Spleen (tissue), 7 donors: Measurements from ENCODE around the gene FARP1.

Source experiments
- POLR2A ChIP-seq, 3 donors: fragments of 450-650 bp; IDR thresholded peaks; one replicate each; pipeline ENCODE4 v1.5.1; 2017; ENCODE audit warnings: antibody characterized with exemption in 3 of 3, mild to moderate bottlenecking in 1 of 3
- TF ChIP-seq, protein P1 (sequence below), 11 experiments: fragments of 200-600 bp in 7 of 11; fragments of 450-650 bp in 4 of 11; sonication (generic) in 4 of 11; IDR thresholded peaks in 8 of 11; conservative IDR thresholded peaks in 3 of 11; 1 replicate in 7 of 11; 2 replicates in 4 of 11; pipeline versions ENCODE4 v1.4.0 to v1.8.0; 2016 to 2021; ENCODE audit warnings: antibody characterized with exemption in 11 of 11, inconsistent platforms in 4 of 11, mild to moderate bottlenecking in 1 of 11
- donor health status: DM: no; HTN: no; CAD: no; lungs with moderate emphysema.
- donor health status: DM: no; HTN: no; CAD: no.
- donor health status: DM: no; HTN: no; CAD: no.

- TF ChIP-seq, protein P1, sequence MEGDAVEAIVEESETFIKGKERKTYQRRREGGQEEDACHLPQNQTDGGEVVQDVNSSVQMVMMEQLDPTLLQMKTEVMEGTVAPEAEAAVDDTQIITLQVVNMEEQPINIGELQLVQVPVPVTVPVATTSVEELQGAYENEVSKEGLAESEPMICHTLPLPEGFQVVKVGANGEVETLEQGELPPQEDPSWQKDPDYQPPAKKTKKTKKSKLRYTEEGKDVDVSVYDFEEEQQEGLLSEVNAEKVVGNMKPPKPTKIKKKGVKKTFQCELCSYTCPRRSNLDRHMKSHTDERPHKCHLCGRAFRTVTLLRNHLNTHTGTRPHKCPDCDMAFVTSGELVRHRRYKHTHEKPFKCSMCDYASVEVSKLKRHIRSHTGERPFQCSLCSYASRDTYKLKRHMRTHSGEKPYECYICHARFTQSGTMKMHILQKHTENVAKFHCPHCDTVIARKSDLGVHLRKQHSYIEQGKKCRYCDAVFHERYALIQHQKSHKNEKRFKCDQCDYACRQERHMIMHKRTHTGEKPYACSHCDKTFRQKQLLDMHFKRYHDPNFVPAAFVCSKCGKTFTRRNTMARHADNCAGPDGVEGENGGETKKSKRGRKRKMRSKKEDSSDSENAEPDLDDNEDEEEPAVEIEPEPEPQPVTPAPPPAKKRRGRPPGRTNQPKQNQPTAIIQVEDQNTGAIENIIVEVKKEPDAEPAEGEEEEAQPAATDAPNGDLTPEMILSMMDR (IDR thresholded peaks at IDR 0.05 in 8 of 11, conservative IDR thresholded peaks at IDR 0.05 in 3 of 11): no peak
- TF ChIP-seq POLR2A (IDR thresholded peaks at IDR 0.05): no peak
Observed at GRCh38 chr13:98384739-98385138, 241.8 kb downstream of the FARP1 start.
